NCI-H69 (cell line): Measurements from ENCODE around the gene ITPA.
"Not testable (repeated sequence)": the region's sequence is repeated elsewhere in the genome, so short reads cannot be mapped to it uniquely, and the experiment has no call there.

Source experiments
- DNase-seq: peaks from one replicate; lab custom pipeline; 2025; lab: John Stamatoyannopoulos, UW

ITPA gene

GRCh38 chr20:3173610-3174441, 35.5 kb upstream of the ITPA start:
- DNase-seq = peak; percentile 76

GRCh38 chr20:3174442-3175261, 34.6 kb upstream of the ITPA start:
- DNase-seq = peak; percentile 66

- DNase-seq = no peak
Observed at GRCh38 chr20:3175270-3175669, 34.0 kb upstream of the ITPA start.

GRCh38 chr20:3177746-3178485, 31.4 kb upstream of the ITPA start:
- peak; percentile 18 for DNase-seq

- no peak for DNase-seq
Observed at GRCh38 chr20:3180319-3180718, 29.0 kb upstream of the ITPA start.

- DNase-seq = no peak
Observed at GRCh38 chr20:3181270-3181669, 28.0 kb upstream of the ITPA start.

- DNase-seq = not testable (repeated sequence)
Observed at GRCh38 chr20:3182429-3182828, 26.9 kb upstream of the ITPA start.

GRCh38 chr20:3183896-3184612, 25.2 kb upstream of the ITPA start:
- no peak for DNase-seq

- not testable (repeated sequence) for DNase-seq
Observed at GRCh38 chr20:3187861-3188260, 21.4 kb upstream of the ITPA start.

- no peak for DNase-seq
Observed at GRCh38 chr20:3188823-3189413, 20.4 kb upstream of the ITPA start.

GRCh38 chr20:3189561-3190131, 19.7 kb upstream of the ITPA start:
- DNase-seq = no peak

GRCh38 chr20:3190681-3191111, 18.6 kb upstream of the ITPA start:
- DNase-seq = no peak

GRCh38 chr20:3192226-3193015, 16.9 kb upstream of the ITPA start:
- DNase-seq = no peak

GRCh38 chr20:3193806-3194616, 15.3 kb upstream of the ITPA start:
- DNase-seq = no peak

- no peak for DNase-seq
Observed at GRCh38 chr20:3194617-3195280, 14.5 kb upstream of the ITPA start.

GRCh38 chr20:3195590-3196237, 13.6 kb upstream of the ITPA start:
- DNase-seq = no peak

- no peak for DNase-seq
Observed at GRCh38 chr20:3199206-3199605, 10.1 kb upstream of the ITPA start.
